Measurements from ENCODE around the gene CNN1.

CNN1 gene

GRCh38 chr19:11534948-11535347, 3.7 kb upstream of the CNN1 start:
- peak; percentile 0 for DNase-seq (ENCODE audit: insufficient read length, low spot score)
- no peak for FAIRE-seq
- TF ChIP-seq CTCF (IDR thresholded peaks at IDR 0.05; ENCODE audit: insufficient read depth, missing control alignments) = no peak

DNA sequence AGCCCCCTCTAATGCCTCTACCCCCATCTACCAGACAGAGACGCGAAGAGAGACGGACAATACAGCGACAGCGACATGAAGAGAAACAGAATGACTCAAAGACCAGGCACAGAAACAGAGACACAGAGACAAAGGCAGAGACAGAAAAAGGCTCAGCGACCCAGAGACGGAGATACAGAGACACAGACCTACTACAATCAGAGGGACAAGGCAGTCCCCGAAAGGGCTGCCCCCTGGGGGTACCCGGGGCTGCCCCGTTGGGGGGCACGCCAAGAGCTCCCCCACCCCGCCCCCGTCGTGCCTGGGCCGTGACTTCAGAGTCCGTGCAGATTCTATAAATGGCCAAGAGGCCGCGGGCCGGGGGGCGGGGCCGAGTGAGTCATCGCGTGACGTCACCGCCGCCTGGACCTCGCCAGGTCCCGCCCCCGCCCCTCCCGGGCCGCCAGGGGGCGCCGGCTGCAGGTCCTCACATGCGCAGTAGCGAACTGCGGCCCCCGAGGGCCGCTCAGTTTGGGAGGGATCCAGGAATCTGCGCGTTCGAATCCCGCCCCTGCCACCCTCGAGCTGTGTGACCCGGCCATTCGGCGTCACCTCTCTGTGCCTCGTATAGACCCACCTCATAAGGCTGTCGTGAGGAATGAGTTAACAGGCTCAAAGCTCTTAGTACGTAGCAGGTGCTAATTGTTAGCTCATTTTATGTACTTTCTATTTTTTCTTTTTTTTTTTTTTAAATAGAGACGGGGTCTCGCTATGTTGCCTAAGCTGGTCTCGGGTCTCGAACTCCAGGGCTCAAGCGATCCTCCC, 2.7 kb upstream of the CNN1 start:
- DNase-seq (ENCODE audit: insufficient read length, low spot score) (peak; percentile 96), FAIRE-seq (no peak)
- peak; percentile 54 for TF ChIP-seq CTCF (IDR thresholded peaks at IDR 0.05; ENCODE audit: insufficient read depth, missing control alignments)

DNA sequence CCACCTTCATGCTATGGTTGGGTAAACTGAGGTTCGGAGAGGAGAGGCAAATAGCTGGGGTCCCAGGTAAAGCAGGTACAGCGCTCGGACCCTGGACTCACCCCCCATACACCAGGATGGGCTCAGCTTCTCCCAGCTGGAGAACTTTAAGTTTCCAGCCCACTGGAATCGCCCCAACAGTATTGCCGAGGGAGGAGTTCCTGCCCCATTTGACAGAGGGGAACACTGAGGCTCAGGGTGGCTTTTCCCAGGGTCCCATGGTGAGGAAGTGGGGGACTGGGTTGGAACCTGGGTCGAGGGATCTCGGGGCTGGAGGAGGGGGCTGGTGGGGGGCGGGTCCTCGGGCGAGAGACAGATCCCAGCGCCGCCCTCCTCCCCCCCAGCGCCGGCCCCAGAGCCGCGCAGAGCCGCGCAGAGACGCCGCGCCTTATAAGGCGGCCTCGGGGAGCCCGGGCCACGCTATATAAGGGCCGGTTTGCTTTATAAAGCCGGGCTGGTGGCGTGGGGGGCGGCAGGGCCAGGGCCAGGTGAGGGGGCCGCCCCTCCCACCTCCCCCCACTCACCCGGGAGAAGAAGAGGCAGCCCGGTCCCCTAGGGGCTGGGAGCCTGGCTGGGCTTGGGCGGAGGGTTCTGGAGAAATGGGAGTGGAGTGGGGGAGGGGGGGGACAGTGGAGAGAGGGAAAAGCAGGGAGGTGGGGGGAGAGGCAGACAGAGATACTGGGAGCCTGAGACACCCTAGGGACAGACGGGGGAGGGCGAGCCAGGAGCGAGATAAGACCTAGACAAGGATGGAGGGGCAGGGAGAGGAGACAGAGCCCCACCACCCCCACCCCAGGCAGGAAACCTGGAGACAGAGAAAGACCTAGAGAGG, 1.1 kb downstream of the CNN1 start:
- TF ChIP-seq CTCF (IDR thresholded peaks at IDR 0.05; ENCODE audit: insufficient read depth, missing control alignments) = no peak
- DNase-seq (ENCODE audit: insufficient read length, low spot score) (no peak), FAIRE-seq (no peak)

GRCh38 chr19:11540645-11541044, 2.0 kb downstream of the CNN1 start:
- DNase-seq (ENCODE audit: insufficient read length, low spot score) = no peak
- no peak for FAIRE-seq
- TF ChIP-seq CTCF (IDR thresholded peaks at IDR 0.05; ENCODE audit: insufficient read depth, missing control alignments) = no peak

- FAIRE-seq = no peak
- no peak for TF ChIP-seq CTCF (IDR thresholded peaks at IDR 0.05; ENCODE audit: insufficient read depth, missing control alignments)
- no peak for DNase-seq (ENCODE audit: insufficient read length, low spot score)
These were observed 2.6 kb downstream of the CNN1 start for GRCh38 chr19:11541238-11541637.

DNA sequence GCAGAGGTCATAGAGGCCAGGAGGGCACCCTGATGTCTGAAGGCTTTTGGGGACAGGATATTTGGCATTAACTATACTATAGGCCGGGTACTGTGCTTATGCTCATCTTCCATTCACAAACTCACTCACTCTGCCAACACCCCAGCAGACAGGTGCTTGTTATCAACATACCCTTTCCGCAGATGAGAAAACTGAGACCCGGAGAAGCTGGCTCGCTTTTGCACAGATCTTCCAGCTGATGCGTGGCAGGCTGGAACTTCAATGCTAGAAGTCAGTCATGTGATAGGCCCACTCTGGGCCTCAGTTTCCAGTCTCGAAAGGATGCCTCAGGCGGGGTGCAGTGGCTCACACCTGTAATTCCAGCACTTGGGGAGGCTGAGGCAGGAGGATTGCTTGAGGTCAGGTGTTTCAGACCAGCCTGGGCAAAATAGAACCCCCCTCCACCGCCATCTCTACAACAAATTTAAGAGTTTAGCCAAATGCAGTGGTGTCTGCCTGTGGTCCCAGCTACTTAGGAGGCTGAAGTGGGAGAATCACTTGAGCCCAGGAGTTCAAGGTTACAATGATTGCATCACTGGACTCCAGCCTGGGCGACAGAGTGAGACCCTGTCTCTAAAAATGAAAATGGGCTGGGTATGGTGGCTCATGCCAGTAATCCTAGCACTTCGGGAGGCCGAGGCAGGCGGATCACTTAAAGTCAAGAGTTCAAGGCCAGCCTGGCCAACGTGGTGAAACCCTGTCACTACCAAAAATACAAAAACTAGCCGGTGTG, 9.5 kb downstream of the CNN1 start:
- no peak for TF ChIP-seq CTCF (IDR thresholded peaks at IDR 0.05; ENCODE audit: insufficient read depth, missing control alignments)
- DNase-seq (ENCODE audit: insufficient read length, low spot score) = no peak
- FAIRE-seq = no peak
